Measurements from ENCODE around the gene NPPB. TPM values are rescaled to one million over a fixed set of nuclear protein-coding genes. Genes with fewer than 3 reads are reported as not detected.

NPPB gene
- total and polyA plus RNA-seq, 8 donors: not detected

GRCh38 chr1:11833497-11833896 is 25.2 kb downstream of the NPPB start:
- intact Hi-C loops (cut with DNase I): no loop called here
- Histone ChIP-seq H3K4me3 (no peak overlapping the region), H3K36me3 (peaks cover 0 to 98% of the 10 kb centered on the region in 2 donors), H3K4me1 (no peaks in the 10 kb centered on the region), H3K27me3 (no peaks in the 10 kb centered on the region), H3K27ac (no peak overlapping the region), H3K9me3 (no peaks in the 10 kb centered on the region)
- ATAC-seq: no peak
- TF ChIP-seq, protein P1, sequence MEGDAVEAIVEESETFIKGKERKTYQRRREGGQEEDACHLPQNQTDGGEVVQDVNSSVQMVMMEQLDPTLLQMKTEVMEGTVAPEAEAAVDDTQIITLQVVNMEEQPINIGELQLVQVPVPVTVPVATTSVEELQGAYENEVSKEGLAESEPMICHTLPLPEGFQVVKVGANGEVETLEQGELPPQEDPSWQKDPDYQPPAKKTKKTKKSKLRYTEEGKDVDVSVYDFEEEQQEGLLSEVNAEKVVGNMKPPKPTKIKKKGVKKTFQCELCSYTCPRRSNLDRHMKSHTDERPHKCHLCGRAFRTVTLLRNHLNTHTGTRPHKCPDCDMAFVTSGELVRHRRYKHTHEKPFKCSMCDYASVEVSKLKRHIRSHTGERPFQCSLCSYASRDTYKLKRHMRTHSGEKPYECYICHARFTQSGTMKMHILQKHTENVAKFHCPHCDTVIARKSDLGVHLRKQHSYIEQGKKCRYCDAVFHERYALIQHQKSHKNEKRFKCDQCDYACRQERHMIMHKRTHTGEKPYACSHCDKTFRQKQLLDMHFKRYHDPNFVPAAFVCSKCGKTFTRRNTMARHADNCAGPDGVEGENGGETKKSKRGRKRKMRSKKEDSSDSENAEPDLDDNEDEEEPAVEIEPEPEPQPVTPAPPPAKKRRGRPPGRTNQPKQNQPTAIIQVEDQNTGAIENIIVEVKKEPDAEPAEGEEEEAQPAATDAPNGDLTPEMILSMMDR (IDR thresholded peaks at IDR 0.05): no peak
- no peak for DNase-seq

DNA sequence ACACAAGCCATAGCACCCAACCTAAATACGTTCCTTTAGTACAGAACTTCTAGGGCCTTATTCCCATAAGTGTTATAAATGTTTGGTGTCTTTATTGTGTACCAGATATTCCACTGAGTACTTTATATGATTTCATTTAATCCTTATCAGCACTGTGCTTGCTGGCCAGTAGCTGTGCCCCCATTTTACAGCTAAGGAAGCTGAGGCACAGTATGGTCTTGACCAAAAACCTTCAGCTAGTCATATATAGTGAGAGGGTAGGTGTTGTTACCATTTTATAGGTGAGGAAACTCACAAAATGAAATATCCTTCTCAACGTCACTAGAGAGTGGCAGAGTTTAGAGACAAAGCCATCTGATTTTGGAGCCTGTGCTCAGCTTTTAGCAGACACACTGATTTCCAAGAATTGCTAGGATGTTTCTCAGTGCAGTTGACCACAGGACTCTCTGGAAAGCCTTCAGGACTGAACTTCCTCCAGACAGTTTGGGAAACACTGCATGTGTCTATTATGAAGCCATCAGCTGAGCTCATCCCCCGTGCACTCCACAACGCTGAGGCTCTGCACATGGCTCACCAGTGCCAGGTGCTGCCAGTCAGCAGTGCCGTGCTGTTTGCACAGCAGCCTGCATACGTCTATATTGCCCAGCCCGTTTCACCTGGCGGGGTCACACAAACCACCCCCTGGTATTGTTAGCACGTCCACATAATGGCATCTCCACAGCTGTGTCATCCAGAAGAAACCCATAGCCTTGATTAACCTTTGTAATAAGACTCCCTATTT is 26.6 kb downstream of the NPPB start:
- Histone ChIP-seq H3K4me3 (no peak overlapping the region), H3K27me3 (no peaks in the 10 kb centered on the region), H3K27ac (no peak overlapping the region), H3K36me3 (peaks cover 0 to 98% of the 10 kb centered on the region in 2 donors), H3K9me3 (no peaks in the 10 kb centered on the region), H3K4me1 (no peaks in the 10 kb centered on the region)
- TF ChIP-seq, protein P1 (IDR thresholded peaks at IDR 0.05): no peak
- no peak for DNase-seq
- ATAC-seq: no peak
- intact Hi-C loops (cut with DNase I): no loop called here

GRCh38 chr1:11828511-11828910 is 30.2 kb downstream of the NPPB start:
- intact Hi-C loops (cut with DNase I): no loop called here
- no peaks in the 10 kb centered on the region for H3K4me1 ChIP-seq
- peaks cover 0 to 98% of the 10 kb centered on the region in 2 donors for H3K36me3 ChIP-seq
- H3K9me3 ChIP-seq: no peaks in the 10 kb centered on the region
- TF ChIP-seq, protein P1 (IDR thresholded peaks at IDR 0.05): no peak
- DNase-seq: no peak
- H3K4me3 ChIP-seq: no peak overlapping the region
- no peaks in the 10 kb centered on the region for H3K27me3 ChIP-seq
- H3K27ac ChIP-seq: no peak overlapping the region
- no peak for ATAC-seq

DNA sequence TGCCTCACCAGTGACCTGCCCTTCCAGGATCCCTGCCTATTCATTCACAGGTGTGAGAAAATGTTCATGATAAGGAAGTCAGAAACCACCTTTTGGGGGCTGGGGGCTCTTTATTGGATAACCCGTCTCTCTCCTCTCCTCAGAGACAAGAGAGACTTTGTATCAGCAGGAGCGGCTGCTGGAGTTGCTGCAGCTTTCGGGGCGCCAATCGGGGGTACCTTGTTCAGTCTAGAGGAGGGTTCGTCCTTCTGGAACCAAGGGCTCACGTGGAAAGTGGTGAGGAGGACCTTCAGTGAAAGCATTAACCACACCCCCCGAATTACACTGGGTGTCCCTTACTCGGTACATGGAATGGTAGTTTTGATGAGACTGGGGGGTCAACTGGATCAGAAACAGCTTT is 31.8 kb downstream of the NPPB start:
- Histone ChIP-seq H3K4me1 (no peaks in the 10 kb centered on the region), H3K27me3 (no peaks in the 10 kb centered on the region), H3K9me3 (no peaks in the 10 kb centered on the region), H3K27ac (no peak overlapping the region), H3K4me3 (no peak overlapping the region), H3K36me3 (peaks cover 0 to 97% of the 10 kb centered on the region in 2 donors)
- intact Hi-C loops (cut with DNase I): no loop called here
- DNase-seq: no peak
- TF ChIP-seq, protein P1 (IDR thresholded peaks at IDR 0.05): no peak
- no peak for ATAC-seq

GRCh38 chr1:11825131-11825530 is 33.6 kb downstream of the NPPB start:
- ATAC-seq: no peak
- H3K4me1 ChIP-seq: no peaks in the 10 kb centered on the region
- peaks cover 0 to 99% of the 10 kb centered on the region in 2 donors for H3K36me3 ChIP-seq
- no peak overlapping the region for H3K27ac ChIP-seq
- intact Hi-C loops (cut with DNase I): no loop called here
- H3K4me3 ChIP-seq: no peak overlapping the region
- no peaks in the 10 kb centered on the region for H3K9me3 ChIP-seq
- no peaks in the 10 kb centered on the region for H3K27me3 ChIP-seq
- no peak for DNase-seq
- TF ChIP-seq, protein P1 (IDR thresholded peaks at IDR 0.05): no peak
